Breast epithelium (tissue), 4 donors: ENCODE results near the gene DCDC2C. TPM values are rescaled to one million over a fixed set of nuclear protein-coding genes. Genes with fewer than 3 reads are reported as not detected.

Experiments used
- DNase-seq, 2 donors: peaks; one replicate each; pipeline ENCODE4 v3.0.0-alpha.2; 2019; ENCODE audit warnings: low spot score in 2 of 2
- H3K27ac ChIP-seq, 2 donors: fragments of 200-600 bp; sonication (generic) in 1 of 2; one replicate each; pipeline ENCODE4 v1.5.1; 2016 to 2019; ENCODE audit warnings: mild to moderate bottlenecking in 1 of 2
- H3K27me3 ChIP-seq, 2 donors: fragments of 200-600 bp; sonication (generic) in 1 of 2; one replicate each; pipeline versions ENCODE4 v1.5.1 to v1.6.0; 2017 to 2019; ENCODE audit warnings: control low read depth in 1 of 2, mild to moderate bottlenecking in 1 of 2
- H3K36me3 ChIP-seq: fragments of 200-600 bp; one replicate; pipeline ENCODE4 v1.5.1; 2019
- H3K4me1 ChIP-seq, 2 donors: fragments of 200-600 bp; sonication (generic); one replicate each; pipeline ENCODE4 v1.5.1; 2016 to 2019; ENCODE audit warnings: control low read depth in 1 of 2
- H3K4me3 ChIP-seq, 3 donors: fragments of 200-600 bp; sonication (generic); 1 replicate in 2 of 3; 2 replicates in 1 of 3; pipeline ENCODE4 v1.5.1; 2016 to 2019; ENCODE audit warnings: mild to moderate bottlenecking in 3 of 3, moderate library complexity in 2 of 3
- H3K9me3 ChIP-seq, 2 donors: fragments of 200-600 bp; sonication (generic) in 1 of 2; one replicate each; pipeline ENCODE4 v1.5.1; 2016 to 2019; ENCODE audit warnings: control low read depth in 1 of 2
- CTCF ChIP-seq, 3 donors: fragments of 450-650 bp; IDR thresholded peaks; one replicate each; pipeline ENCODE4 v1.5.1; 2016 to 2017; ENCODE audit warnings: antibody characterized with exemption in 3 of 3, mild to moderate bottlenecking in 3 of 3, moderate library complexity in 3 of 3
- POLR2A ChIP-seq: fragments of 450-650 bp; IDR thresholded peaks from one replicate; pipeline ENCODE4 v1.6.1; 2016; ENCODE audit warnings: antibody characterized with exemption, mild to moderate bottlenecking, moderate library complexity
- POLR2AphosphoS5 ChIP-seq, 3 donors: sonication (generic); formaldehyde crosslinking; IDR thresholded peaks; one replicate each; pipeline ENCODE4 v1.6.1; 2017; ENCODE audit warnings: antibody characterized with exemption in 3 of 3
- intact Hi-C: fragments of 100-400 bp; cut with DNase I; formaldehyde crosslinking; loops from one replicate; pipeline ENCODE4 v1.15.1; 2023; ENCODE audit warnings: low total_unique reads
- total RNA-seq, 3 donors: library from RNA; depleted of rRNA; stranded (reverse); fragments of >200 nt; gene quantifications; one replicate each; pipeline ENCODE4 v1.1.0, GENCODE V29; 2016

DCDC2C gene
- total RNA-seq, 3 donors from 2014 or later = 0.33 to 0.59 (median 0.48) TPM

- TF ChIP-seq CTCF (IDR thresholded peaks at IDR 0.05) (no peak), POLR2AphosphoS5 (IDR thresholded peaks at IDR 0.05) (no peak), POLR2A (no peak)
Measured at GRCh38 chr2:3679616-3680393, 23.6 kb upstream of the DCDC2C start.

GRCh38 chr2:3680548-3681345, 22.6 kb upstream of the DCDC2C start:
- H3K4me3 ChIP-seq = no peak overlapping the region
- no peak overlapping the region for H3K27ac ChIP-seq
- H3K27me3 ChIP-seq = peaks cover 0 to 3% of the 10 kb centered on the region in 2 donors
- H3K4me1 ChIP-seq = no peaks in the 10 kb centered on the region
- H3K9me3 ChIP-seq = no peaks in the 10 kb centered on the region
- no peak for DNase-seq
- no peak for TF ChIP-seq POLR2A
- no peak for TF ChIP-seq CTCF (IDR thresholded peaks at IDR 0.05)
- TF ChIP-seq POLR2AphosphoS5 (IDR thresholded peaks at IDR 0.05) = no peak
- intact Hi-C loops = no loop called here
- H3K36me3 ChIP-seq = no peaks in the 10 kb centered on the region

More at GRCh38 chr2:3679616-3680393, 23.6 kb upstream of the DCDC2C start:
- Histone ChIP-seq H3K9me3 (no peaks in the 10 kb centered on the region), H3K27me3 (peaks cover 0 to 3% of the 10 kb centered on the region in 2 donors), H3K4me3 (no peak overlapping the region), H3K4me1 (no peaks in the 10 kb centered on the region), H3K36me3 (no peaks in the 10 kb centered on the region), H3K27ac (no peak overlapping the region)
- DNase-seq = no peak
- intact Hi-C loops = loop anchor here (5.0 kb wide), 1 partner anchor 988 kb away; no protein-coding TSS in a partner anchor

GRCh38 chr2:3681625-3682024, 21.8 kb upstream of the DCDC2C start:
- H3K27me3 ChIP-seq = peaks cover 0 to 3% of the 10 kb centered on the region in 2 donors
- no peaks in the 10 kb centered on the region for H3K4me1 ChIP-seq
- H3K9me3 ChIP-seq = no peaks in the 10 kb centered on the region
- no peak overlapping the region for H3K4me3 ChIP-seq
- intact Hi-C loops = no loop called here
- H3K27ac ChIP-seq = no peak overlapping the region
- H3K36me3 ChIP-seq = no peaks in the 10 kb centered on the region
- no peak for DNase-seq
- TF ChIP-seq POLR2AphosphoS5 (IDR thresholded peaks at IDR 0.05) (no peak), POLR2A (no peak), CTCF (IDR thresholded peaks at IDR 0.05) (no peak)

- H3K4me1 ChIP-seq = no peaks in the 10 kb centered on the region
- no peaks in the 10 kb centered on the region for H3K36me3 ChIP-seq
- intact Hi-C loops = no loop called here
- H3K4me3 ChIP-seq = no peak overlapping the region
- no peak overlapping the region for H3K27ac ChIP-seq
- DNase-seq = no peak
- peaks cover 0 to 3% of the 10 kb centered on the region in 2 donors for H3K27me3 ChIP-seq
- TF ChIP-seq POLR2AphosphoS5 (IDR thresholded peaks at IDR 0.05) (no peak), POLR2A (no peak), CTCF (IDR thresholded peaks at IDR 0.05) (no peak)
- no peaks in the 10 kb centered on the region for H3K9me3 ChIP-seq
Measured at GRCh38 chr2:3682811-3683210, 20.6 kb upstream of the DCDC2C start.
